ENCODE data around the gene ZNF281.
"Not testable (repeated sequence)": the region's sequence is repeated elsewhere in the genome, so short reads cannot be mapped to it uniquely, and the experiment has no call there.

Gene ZNF281

GRCh38 chr1:200409761-200410565 lies at the start of gene ZNF281:
Gene ZNF281 (minus strand): TSS chr1:200410036. CDS start chr1:200409705, 331 bp downstream.
- peak; percentile 94 for DNase-seq (ENCODE audit: low spot score)

GRCh38 chr1:200458780-200459179 lies 48.9 kb upstream of the ZNF281 start:
- DNase-seq (ENCODE audit: low spot score) = no peak

- DNase-seq (ENCODE audit: low spot score) = no peak
Measured at GRCh38 chr1:200457810-200458209, 48.0 kb upstream of the ZNF281 start.

GRCh38 chr1:200454425-200454824 lies 44.6 kb upstream of the ZNF281 start:
- DNase-seq (ENCODE audit: low spot score) = no peak

- DNase-seq (ENCODE audit: low spot score) = no peak
Measured at GRCh38 chr1:200453553-200453905, 43.7 kb upstream of the ZNF281 start.

GRCh38 chr1:200452850-200453552 lies 43.2 kb upstream of the ZNF281 start:
- DNase-seq (ENCODE audit: low spot score) = no peak

- DNase-seq (ENCODE audit: low spot score) = no peak
Measured at GRCh38 chr1:200448034-200448762, 38.4 kb upstream of the ZNF281 start.

GRCh38 chr1:200445213-200445612 lies 35.4 kb upstream of the ZNF281 start:
- DNase-seq (ENCODE audit: low spot score) = no peak

- no peak for DNase-seq (ENCODE audit: low spot score)
Measured at GRCh38 chr1:200444478-200444877, 34.6 kb upstream of the ZNF281 start.

- no peak for DNase-seq (ENCODE audit: low spot score)
Measured at GRCh38 chr1:200443860-200444259, 34.0 kb upstream of the ZNF281 start.

- DNase-seq (ENCODE audit: low spot score) = no peak
Measured at GRCh38 chr1:200442537-200443156, 32.8 kb upstream of the ZNF281 start.

GRCh38 chr1:200442023-200442422 lies 32.2 kb upstream of the ZNF281 start:
- DNase-seq (ENCODE audit: low spot score) = no peak

GRCh38 chr1:200438911-200439310 lies 29.1 kb upstream of the ZNF281 start:
- no peak for DNase-seq (ENCODE audit: low spot score)

- DNase-seq (ENCODE audit: low spot score) = not testable (repeated sequence)
Measured at GRCh38 chr1:200438413-200438812, 28.6 kb upstream of the ZNF281 start.

GRCh38 chr1:200437556-200438203 lies 27.8 kb upstream of the ZNF281 start:
- DNase-seq (ENCODE audit: low spot score) = peak; percentile 26

GRCh38 chr1:200437088-200437487 lies 27.3 kb upstream of the ZNF281 start:
- no peak for DNase-seq (ENCODE audit: low spot score)

- DNase-seq (ENCODE audit: low spot score) = no peak
Measured at GRCh38 chr1:200436436-200436835, 26.6 kb upstream of the ZNF281 start.

GRCh38 chr1:200435200-200435780 lies 25.5 kb upstream of the ZNF281 start:
- DNase-seq (ENCODE audit: low spot score) = no peak

GRCh38 chr1:200433586-200433985 lies 23.8 kb upstream of the ZNF281 start:
- DNase-seq (ENCODE audit: low spot score) = no peak

- no peak for DNase-seq (ENCODE audit: low spot score)
Measured at GRCh38 chr1:200432586-200432985, 22.8 kb upstream of the ZNF281 start.

- DNase-seq (ENCODE audit: low spot score) = no peak
Measured at GRCh38 chr1:200429221-200429751, 19.4 kb upstream of the ZNF281 start.

Measured in CD4-positive, alpha-beta T cell treated with Interleukin-15 for 4 hours (primary cell).